ENCODE data around the gene GNAI3. TPM values are rescaled to one million over a fixed set of nuclear protein-coding genes. Genes with fewer than 3 reads are reported as not detected.

Gene GNAI3
- total RNA-seq, 1 donor from 2014 or later = 7.6 TPM

DNA sequence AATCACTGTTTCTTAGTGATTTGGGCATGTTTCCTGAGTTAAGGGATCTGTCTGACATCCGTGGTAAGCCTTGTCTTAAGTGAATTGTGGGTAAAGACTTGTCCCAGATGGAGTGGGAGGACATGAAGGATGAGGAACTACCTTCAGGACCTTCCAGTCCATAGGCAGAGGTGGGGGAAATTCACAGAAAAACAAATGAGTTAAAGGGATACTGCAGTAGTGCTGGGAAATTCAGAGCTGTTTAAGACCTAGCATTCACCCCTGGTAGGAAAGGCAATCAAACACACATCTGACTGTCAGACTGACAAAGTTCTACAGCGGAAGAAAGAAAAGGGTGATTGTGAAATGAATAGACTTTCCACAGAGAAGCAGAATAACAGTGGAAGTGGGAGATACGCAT, 68.0 kb downstream of the GNAI3 start:
- TF ChIP-seq, protein P1, sequence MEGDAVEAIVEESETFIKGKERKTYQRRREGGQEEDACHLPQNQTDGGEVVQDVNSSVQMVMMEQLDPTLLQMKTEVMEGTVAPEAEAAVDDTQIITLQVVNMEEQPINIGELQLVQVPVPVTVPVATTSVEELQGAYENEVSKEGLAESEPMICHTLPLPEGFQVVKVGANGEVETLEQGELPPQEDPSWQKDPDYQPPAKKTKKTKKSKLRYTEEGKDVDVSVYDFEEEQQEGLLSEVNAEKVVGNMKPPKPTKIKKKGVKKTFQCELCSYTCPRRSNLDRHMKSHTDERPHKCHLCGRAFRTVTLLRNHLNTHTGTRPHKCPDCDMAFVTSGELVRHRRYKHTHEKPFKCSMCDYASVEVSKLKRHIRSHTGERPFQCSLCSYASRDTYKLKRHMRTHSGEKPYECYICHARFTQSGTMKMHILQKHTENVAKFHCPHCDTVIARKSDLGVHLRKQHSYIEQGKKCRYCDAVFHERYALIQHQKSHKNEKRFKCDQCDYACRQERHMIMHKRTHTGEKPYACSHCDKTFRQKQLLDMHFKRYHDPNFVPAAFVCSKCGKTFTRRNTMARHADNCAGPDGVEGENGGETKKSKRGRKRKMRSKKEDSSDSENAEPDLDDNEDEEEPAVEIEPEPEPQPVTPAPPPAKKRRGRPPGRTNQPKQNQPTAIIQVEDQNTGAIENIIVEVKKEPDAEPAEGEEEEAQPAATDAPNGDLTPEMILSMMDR (IDR thresholded peaks at IDR 0.05) = no peak
- Mint-ChIP-seq H3K4me3 (ENCODE audit: unreplicated experiment) (no peak overlapping the region), H3K27ac (ENCODE audit: unreplicated experiment) (no peak overlapping the region), H3K9me3 (ENCODE audit: unreplicated experiment) (no peaks in the 10 kb centered on the region), H3K36me3 (ENCODE audit: unreplicated experiment) (no peaks in the 10 kb centered on the region), H3K4me1 (ENCODE audit: unreplicated experiment) (peaks cover 17% of the 10 kb centered on the region), H3K27me3 (ENCODE audit: unreplicated experiment) (no peaks in the 10 kb centered on the region)
- DNase-seq (ENCODE audit: extremely low spot score, unreplicated experiment) = no peak

- Mint-ChIP-seq H3K36me3 (ENCODE audit: unreplicated experiment) (no peaks in the 10 kb centered on the region), H3K27ac (ENCODE audit: unreplicated experiment) (peak overlapping the region; percentile 3), H3K4me3 (ENCODE audit: unreplicated experiment) (no peak overlapping the region), H3K27me3 (ENCODE audit: unreplicated experiment) (no peaks in the 10 kb centered on the region), H3K4me1 (ENCODE audit: unreplicated experiment) (peaks cover 26% of the 10 kb centered on the region), H3K9me3 (ENCODE audit: unreplicated experiment) (no peaks in the 10 kb centered on the region)
- TF ChIP-seq, protein P1 (IDR thresholded peaks at IDR 0.05) = no peak
- DNase-seq (ENCODE audit: extremely low spot score, unreplicated experiment) = no peak
Observed at GRCh38 chr1:109617291-109617801, 68.9 kb downstream of the GNAI3 start.

- peak overlapping the region; percentile 95 for H3K4me3 Mint-ChIP-seq (ENCODE audit: unreplicated experiment)
- no peaks in the 10 kb centered on the region for H3K27me3 Mint-ChIP-seq (ENCODE audit: unreplicated experiment)
- peak overlapping the region; percentile 97 for H3K27ac Mint-ChIP-seq (ENCODE audit: unreplicated experiment)
- DNase-seq (ENCODE audit: extremely low spot score, unreplicated experiment) = no peak
- H3K9me3 Mint-ChIP-seq (ENCODE audit: unreplicated experiment) = no peaks in the 10 kb centered on the region
- peaks cover 41% of the 10 kb centered on the region for H3K4me1 Mint-ChIP-seq (ENCODE audit: unreplicated experiment)
- TF ChIP-seq, protein P1 (IDR thresholded peaks at IDR 0.05) = no peak
- H3K36me3 Mint-ChIP-seq (ENCODE audit: unreplicated experiment) = no peaks in the 10 kb centered on the region
Observed at GRCh38 chr1:109618661-109619575, 70.5 kb downstream of the GNAI3 start.

GRCh38 chr1:109619576-109620400, 71.4 kb downstream of the GNAI3 start, which contains the start of the genes AMPD2 and GNAT2:
Gene AMPD2, plus strand, starts transcription at chr1:109619837. Its CDS starts 1,339 bp downstream, at chr1:109621176.
Gene GNAT2, minus strand, starts transcription at chr1:109619616. Its CDS starts 6,746 bp downstream, at chr1:109612870.
- H3K27me3 Mint-ChIP-seq (ENCODE audit: unreplicated experiment) = no peaks in the 10 kb centered on the region
- H3K4me1 Mint-ChIP-seq (ENCODE audit: unreplicated experiment) = peaks cover 47% of the 10 kb centered on the region
- no peaks in the 10 kb centered on the region for H3K9me3 Mint-ChIP-seq (ENCODE audit: unreplicated experiment)
- peak; percentile 87 for DNase-seq (ENCODE audit: extremely low spot score, unreplicated experiment)
- peak within 1 kb of the TSS; percentile 97 for H3K27ac Mint-ChIP-seq (ENCODE audit: unreplicated experiment)
- H3K36me3 Mint-ChIP-seq (ENCODE audit: unreplicated experiment) = no peaks in the 10 kb centered on the region
- peak within 1 kb of the TSS; percentile 95 for H3K4me3 Mint-ChIP-seq (ENCODE audit: unreplicated experiment)
- TF ChIP-seq, protein P1 (IDR thresholded peaks at IDR 0.05) = no peak

All from osteocyte (in vitro differentiated cells).